EL (cell line): ENCODE measurements around the gene KLK7.
"Not testable (repeated sequence)": the region's sequence is repeated elsewhere in the genome, so short reads cannot be mapped to it uniquely, and the experiment has no call there.

ENCODE experiments used
- DNase-seq: peaks from one replicate; pipeline ENCODE4 v3.0.0-alpha.2; 2016

KLK7 gene

DNA sequence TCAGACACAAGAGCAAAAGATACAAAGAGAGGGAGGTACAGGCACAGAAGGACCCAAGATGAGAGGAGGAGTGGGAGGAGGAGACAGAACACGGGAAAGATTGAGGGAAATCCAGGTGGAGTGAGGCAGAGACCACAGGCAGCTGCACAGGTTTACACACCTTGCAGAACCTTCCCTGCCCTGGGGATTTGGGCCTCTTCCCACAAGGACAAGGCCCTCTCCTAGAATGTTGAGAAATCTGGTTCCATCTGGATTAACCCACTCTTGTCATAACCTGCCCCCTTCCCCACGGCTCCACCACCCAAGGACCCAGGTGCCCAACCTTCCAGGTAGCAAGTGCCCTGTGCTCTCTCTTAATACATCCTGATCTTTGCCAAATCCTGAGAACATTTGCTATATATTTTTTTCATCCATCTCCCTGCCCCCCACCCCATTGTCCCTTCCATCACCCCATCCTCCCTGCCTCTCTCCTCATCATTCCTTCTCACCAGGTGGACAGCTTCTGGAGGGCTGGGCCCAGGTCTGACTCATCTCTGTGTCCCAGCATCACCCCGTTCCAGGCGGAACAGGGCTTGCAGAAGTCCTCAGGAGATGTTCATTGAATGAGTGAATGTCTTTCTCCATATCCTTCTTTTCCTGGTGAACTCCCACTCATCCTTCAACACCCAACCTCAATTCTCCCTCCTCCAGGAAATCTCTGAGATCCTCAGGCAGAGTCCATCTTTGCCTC, 26.5 kb upstream of the KLK7 start:
- no peak for DNase-seq

DNA sequence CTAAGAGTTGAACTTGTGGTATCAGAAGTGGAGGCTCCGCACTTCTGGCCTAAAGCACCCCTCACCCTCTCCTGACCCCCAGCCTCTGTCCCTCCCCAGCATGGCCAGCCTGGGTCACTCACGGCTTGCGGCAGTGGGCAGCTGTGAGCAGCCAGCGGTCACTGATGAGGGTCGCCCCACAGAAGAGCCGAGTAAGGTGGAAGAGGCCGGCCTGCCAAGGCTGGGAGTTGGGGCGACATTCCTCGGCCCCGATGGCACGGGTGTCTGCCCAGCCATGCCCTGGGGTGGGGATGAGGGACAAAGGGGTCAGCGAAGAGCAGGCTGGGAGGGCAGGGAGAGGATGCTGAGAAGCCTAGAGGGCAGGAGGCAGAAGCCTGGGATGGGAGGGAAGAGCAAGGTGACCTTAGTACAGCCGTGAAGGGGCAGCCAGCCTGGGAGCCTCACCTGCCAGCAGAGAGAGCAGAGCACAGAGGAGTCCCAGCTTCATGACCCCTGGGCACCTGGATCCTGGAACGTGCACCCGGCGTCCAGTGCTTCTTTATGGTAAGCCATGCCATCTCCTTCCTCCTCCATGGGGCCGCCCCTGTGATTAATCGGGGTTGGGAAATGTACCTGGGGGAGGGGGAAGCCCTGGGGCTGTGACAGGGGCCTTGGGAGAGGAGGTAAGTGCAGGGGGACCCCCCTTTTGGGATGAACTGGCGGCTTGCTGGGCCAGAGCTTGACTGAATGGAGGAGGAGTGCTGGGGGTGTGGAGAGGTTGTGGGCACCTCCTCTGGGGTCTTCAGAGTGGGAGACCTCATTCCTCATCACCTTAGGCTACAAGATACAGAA, 25.6 kb upstream of the KLK7 start:
- no peak for DNase-seq

DNA sequence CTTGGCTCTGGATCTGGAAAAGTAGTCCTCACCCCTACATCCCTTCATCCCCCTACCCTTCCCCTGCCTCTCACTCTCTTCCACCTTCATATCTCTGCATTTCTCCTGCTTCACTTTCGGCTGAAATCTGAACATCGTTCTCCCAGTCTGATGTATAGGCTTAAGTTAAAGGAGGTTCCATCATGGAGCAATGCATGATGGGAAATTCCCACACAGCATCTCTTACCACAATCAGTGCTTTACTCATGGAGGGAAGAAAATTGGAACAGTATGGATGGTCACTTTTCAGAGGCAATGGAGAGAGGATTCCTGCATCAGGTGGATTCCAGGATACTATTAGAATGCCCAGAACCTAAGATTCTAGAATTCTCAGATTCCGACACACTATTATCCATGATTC, 23.8 kb upstream of the KLK7 start:
- DNase-seq = no peak

DNA sequence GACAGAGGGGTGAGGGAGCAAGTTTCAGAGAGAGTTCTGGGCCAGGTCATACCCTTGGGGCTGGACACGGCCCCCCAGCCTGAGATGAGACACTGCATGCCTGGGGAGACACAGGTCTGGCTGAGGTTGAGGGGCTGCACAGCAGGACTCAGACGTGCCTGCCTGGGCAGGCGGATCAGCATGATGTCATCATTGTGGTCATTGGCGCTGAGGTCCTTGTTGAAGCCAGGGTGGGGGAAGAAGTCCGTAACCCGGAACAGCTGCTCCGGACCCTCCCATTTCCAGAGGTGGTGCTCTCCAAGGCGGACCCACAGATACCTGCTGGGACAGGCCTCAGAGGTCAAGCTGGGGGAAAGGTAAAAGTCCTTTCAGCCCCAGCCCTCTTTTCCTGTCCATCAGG, 22.7 kb upstream of the KLK7 start:
- DNase-seq = no peak

GRCh38 chr19:51005248-51005647, 21.5 kb upstream of the KLK7 start:
- no peak for DNase-seq

DNA sequence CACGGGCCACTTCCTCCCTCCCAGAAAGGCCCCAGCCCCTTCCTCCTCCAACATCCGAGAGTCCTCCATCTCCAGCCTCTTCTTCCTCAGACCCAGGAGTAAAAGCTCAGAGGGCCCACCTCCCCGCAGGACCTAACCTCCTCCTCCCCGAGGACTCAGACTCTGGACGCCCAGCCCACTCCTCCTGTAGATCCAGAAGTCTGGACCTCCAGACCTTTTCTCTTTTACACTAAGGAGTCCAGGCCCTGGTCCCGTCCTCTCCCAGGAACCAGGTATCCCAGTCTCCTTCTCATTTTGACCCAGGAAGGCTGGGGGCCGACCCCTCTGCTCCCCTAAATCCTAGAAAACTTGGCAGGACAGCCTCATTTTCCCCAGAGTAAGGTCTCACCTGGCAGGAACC, 19.6 kb upstream of the KLK7 start:
- DNase-seq = no peak

GRCh38 chr19:51002542-51003311, 19.0 kb upstream of the KLK7 start:
- DNase-seq = peak; percentile 21

DNA sequence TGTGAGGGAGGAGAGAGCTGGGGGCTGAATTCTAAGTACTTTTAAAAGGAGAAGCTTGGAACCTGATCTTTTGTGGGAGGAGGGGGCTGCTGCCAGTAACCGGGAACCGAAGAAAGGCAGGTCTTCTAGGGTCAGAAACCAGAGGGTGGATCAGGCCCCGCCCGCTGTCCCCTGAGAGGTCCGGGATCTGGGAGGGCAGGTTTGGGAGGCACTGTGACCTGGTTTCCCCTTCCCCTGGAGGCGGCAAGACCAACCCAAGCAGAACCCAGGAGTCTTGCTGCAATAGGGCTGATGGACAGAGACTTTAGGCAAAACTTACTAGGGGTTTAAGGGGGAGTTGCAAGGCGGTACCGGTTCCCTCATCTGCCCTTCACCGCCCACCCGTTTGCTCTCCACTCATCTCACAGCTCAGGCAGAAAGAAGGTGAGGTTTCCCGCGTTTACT, 18.4 kb upstream of the KLK7 start:
- no peak for DNase-seq

DNA sequence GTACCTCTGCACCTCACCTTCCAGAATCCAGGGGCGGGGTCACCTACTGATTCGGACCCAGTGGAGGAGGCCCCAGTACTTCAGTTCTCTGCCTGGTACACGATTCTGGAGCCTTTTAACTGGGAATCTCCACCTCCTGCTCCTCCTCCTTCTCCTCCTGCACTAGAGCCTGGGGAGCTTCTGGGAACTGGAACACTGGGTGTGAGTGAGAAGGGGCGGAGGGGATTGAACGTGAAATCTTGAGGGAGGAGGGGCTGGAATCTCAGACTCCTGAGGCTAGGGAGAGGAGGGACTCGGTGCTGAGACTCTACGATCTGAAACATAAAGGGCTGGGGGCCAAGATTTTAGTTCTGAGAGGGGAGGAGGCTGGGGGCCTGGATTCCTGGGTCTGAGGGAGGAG, 17.8 kb upstream of the KLK7 start, which contains the start of gene KLK8:
Gene KLK8 (minus strand): TSS at position 90 of the 400 bp plus-strand sequence. CDS start 437 bp downstream, outside the sequence.
- no peak for DNase-seq

GRCh38 chr19:51000981-51001380, 17.3 kb upstream of the KLK7 start:
- DNase-seq = no peak

GRCh38 chr19:51000426-51000825, 16.7 kb upstream of the KLK7 start:
- no peak for DNase-seq

DNA sequence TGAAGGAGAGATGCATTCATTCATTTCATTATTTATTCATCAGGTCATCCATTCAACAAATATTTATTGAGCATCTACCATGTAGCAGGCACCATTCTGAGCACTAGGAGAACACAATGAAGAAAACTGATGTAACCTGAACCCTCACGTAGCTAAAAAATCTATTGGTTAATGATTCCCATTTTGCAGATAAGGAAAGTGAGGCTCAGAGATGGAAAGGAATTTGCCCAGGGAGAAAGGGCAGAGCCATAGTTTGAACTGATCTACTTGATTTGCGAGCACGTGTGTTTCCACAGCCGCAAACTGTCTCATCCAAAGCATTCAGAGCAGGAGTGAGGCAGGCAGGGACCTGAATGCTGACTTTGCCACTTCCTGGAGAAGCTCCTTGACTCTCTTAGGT, 15.0 kb upstream of the KLK7 start:
- no peak for DNase-seq

- DNase-seq = no peak
Measured at GRCh38 chr19:50998061-50998460, 14.3 kb upstream of the KLK7 start.

DNA sequence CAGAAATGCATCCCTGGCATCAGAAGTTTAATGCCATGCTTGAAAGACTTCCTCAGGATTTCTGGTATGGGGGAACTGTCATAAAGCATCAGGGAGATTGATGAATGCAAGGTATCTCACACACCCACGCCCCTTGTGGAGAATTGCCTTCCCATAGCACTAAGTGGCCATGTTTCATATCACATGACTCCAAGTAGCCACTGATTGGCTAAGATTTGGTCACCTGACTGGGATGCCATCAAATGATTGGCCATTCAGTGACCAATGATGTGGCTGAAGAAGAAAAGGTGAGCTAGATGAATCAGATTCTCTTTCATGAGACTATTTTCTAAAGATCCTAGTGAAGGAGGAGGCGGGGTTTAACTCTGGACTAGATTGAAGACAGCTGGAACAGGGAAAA, 10.4 kb upstream of the KLK7 start:
- no peak for DNase-seq

- no peak for DNase-seq
Measured at GRCh38 chr19:50992666-50993035, 8.9 kb upstream of the KLK7 start.

DNA sequence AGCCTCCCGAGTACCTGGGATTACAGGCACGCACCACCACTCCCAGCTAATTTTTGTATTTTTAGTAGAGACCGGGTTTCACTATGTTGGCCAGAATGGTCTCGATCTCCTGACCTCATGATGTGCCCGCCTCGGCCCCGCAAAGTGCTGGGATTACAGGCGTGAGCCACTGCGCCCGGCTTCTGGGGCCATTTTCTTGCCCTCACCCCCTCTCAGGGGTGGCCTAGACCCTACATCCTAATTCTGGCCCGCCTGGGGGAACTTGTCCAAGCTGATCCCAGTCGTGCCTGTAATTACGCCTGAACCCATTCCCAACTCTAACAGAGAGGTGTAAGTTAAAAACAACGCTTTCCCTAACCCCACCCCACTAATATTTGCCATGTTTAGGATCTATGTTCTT, 699 bp upstream of the KLK7 start:
- not testable (repeated sequence) for DNase-seq

DNA sequence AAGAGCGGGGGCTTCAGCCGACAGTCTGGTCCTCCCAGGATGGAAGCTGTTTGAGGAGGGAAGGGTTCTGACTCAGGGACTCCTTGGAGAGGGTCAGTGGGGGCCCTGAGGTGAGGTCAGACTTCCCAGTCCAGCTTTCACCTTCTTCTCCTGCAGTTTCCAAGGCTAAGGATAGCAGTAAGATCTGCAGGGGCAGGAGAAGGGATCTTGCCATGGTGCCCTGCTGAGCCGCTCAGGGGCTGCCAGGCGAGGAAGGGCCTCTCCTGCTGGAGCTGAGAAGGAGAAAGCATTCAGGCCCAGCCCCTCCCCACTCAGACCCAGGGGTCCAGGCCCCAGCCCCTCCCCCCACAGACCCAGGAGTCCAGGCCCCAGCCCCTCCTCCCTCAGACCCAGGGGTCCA, 1.5 kb downstream of the KLK7 start:
- DNase-seq = no peak

DNA sequence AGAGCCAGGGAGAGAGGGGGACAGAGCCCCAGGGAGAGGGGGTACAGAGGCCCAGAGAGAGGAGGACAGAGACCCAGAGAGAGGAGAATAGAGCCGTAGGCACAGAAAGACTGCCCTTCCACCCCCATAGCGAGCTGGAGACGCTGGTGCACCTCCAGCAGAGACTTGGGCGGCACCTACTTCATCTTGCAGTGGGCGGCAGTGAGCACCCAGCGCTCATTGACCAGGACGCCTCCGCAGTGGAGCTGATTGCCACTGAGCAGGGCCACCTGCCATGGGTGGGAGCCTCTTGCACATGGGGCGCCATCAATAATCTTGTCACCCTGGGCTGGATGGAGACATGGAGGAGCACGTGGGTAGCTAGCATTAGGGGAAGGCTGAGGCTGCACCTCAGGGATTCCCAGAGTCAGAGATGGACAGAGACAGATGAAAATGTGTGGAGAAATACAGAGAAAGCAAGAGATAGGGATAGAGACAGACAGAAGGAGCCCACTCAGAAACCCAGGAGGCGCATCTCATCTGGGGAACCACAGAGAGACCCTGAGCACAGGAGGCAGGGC, 2.0 kb downstream of the KLK7 start:
- no peak for DNase-seq

DNA sequence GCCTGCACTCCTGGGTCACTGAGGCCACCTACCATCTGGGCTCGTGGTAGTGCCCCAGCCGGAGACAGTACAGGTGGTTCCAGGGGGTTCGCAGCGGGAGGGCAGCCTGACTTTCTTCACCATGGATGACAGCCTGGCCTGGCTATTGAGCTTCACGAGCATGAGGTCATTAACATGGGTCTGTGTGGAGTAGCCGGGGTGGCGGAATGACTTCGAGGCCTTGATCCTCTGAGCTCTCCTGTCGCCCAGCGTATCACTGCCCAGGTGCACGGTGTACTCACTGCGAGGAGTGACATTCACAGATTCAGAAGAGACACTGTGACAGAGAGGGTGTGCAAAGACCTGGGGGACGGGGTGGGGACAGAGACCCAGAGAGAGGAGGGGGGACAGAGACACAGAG, 3.5 kb downstream of the KLK7 start:
- no peak for DNase-seq

GRCh38 chr19:50979758-50980157, 4.0 kb downstream of the KLK7 start:
- no peak for DNase-seq

- no peak for DNase-seq
Measured at GRCh38 chr19:50978772-50979390, 4.8 kb downstream of the KLK7 start.

- DNase-seq = no peak
Measured at GRCh38 chr19:50977626-50978025, 6.1 kb downstream of the KLK7 start.

DNA sequence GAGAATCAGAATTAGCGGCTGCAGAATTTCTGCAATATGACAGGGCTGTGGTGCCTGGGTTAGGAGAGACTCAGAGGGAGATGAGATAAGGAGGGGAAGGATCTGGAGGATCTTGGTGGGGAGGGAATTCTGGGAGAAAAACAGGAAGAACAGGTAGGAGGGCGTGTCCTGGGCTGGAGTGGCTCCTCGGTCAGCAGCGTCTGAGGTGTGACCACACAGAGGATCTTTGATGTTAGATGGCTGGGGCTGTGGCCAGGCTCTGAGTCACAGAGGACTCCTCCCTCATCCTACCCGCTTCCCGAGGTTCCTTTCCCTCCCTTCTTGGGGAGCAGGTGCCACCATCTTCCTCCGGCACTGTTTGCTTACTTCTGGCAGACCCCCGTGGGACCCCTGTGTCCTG, 8.0 kb downstream of the KLK7 start:
- no peak for DNase-seq
